ENCODE measurements around the gene SLC9A1. TPM values are rescaled to one million over a fixed set of nuclear protein-coding genes. Genes with fewer than 3 reads are reported as not detected.

The SLC9A1 gene
- total and polyA plus RNA-seq, 2 donors (not counting 1 experiment from before 2014, with no cell fraction given): 7.3 to 22.5 TPM

GRCh38 chr1:27099135-27099586 is 55.8 kb downstream of the SLC9A1 start:
- no peak for TF ChIP-seq CTCF (IDR thresholded peaks at IDR 0.05)
- no peak for TF ChIP-seq EZH2 (IDR thresholded peaks at IDR 0.05; ENCODE audit: borderline replicate concordance, insufficient read depth, low read depth, low read length, poor library complexity, severe bottlenecking)
- peak overlapping the region; percentile 52 to 57 for H3K27ac ChIP-seq (ENCODE audit: low read length in 2 of 2)
- H3K9me3 ChIP-seq (ENCODE audit: control extremely low read depth in 1 of 3, control insufficient read depth in 2 of 3, insufficient read depth in 1 of 3, low read length in 2 of 3): no peaks in the 10 kb centered on the region
- no peaks in the 10 kb centered on the region for H3K36me3 ChIP-seq (replicated peaks in 1 of 2; ENCODE audit: control extremely low read depth in 1 of 2, control insufficient read depth in 1 of 2, extremely low read depth in 1 of 2, insufficient read depth in 2 of 2, low read length in 1 of 2)
- no peak for DNase-seq
- Mint-ChIP-seq H3K27ac (peak overlapping the region; percentile 91), H3K4me3 (peak overlapping the region; percentile 69), H3K4me1 (peaks cover 23% of the 10 kb centered on the region), H3K9me3 (ENCODE audit: insufficient read depth) (no peaks in the 10 kb centered on the region), H3K27me3 (no peaks in the 10 kb centered on the region)
- no peaks in the 10 kb centered on the region for H3K27me3 ChIP-seq (replicated peaks in 1 of 4; ENCODE audit: control extremely low read depth in 1 of 4, control insufficient read depth in 3 of 4, insufficient read depth in 4 of 4, low read length in 3 of 4)
- ATAC-seq (ENCODE audit: low read depth): peak; percentile 37
- intact Hi-C loops (cut with micrococcal nuclease): loop anchor here (1.0 to 5.0 kb wide), 3 partner anchors 135 to 673 kb away; partner anchors contain the start of genes GPR3, STX12 and WDTC1
- peaks cover 12 to 28% of the 10 kb centered on the region in 2 donors for H3K4me1 ChIP-seq (ENCODE audit: control insufficient read depth in 2 of 2, insufficient read depth in 2 of 2, low read length in 2 of 2)
- 6% methylated on average over 3 of the region's 4 CpGs for WGBS (ENCODE audit: insufficient coverage)
- no peak overlapping the region for H3K4me3 ChIP-seq (ENCODE audit: control extremely low read depth in 1 of 5, extremely low read depth in 1 of 5, insufficient read depth in 1 of 5, low read depth in 2 of 5, low read length in 4 of 5)
- ChIA-PET POLR2A (interaction anchor here (0.7 kb wide), 1 partner anchor 62 kb away, joined by 3 read pairs; no protein-coding TSS in a partner anchor), CTCF (interaction anchor here (0.6 to 18.4 kb wide), 18 partner anchors 15 to 506 kb away, joined by 3 to 388 read pairs (median 4); partner anchors contain the start of genes SLC9A1 and WDTC1)
- H3K79me2 ChIP-seq (ENCODE audit: control insufficient read depth, insufficient read depth, low read length): no peaks in the 10 kb centered on the region
- no peaks in the 10 kb centered on the region for H4K20me1 ChIP-seq (ENCODE audit: control insufficient read depth, insufficient read depth, low read length, poor library complexity, severe bottlenecking)
- peak overlapping the region; percentile 14 for H3K4me2 ChIP-seq (replicated peaks; ENCODE audit: low read depth, low read length, poor library complexity, severe bottlenecking)
- H2AFZ ChIP-seq (ENCODE audit: insufficient read depth, low read depth, low read length, poor library complexity, severe bottlenecking): peak overlapping the region; percentile 11
- H3K9ac ChIP-seq (ENCODE audit: low read length): no peak overlapping the region

GRCh38 chr1:27098431-27099134 is 56.3 kb downstream of the SLC9A1 start:
- no peaks in the 10 kb centered on the region for H3K27me3 Mint-ChIP-seq
- H3K4me2 ChIP-seq (replicated peaks; ENCODE audit: low read depth, low read length, poor library complexity, severe bottlenecking): no peak overlapping the region
- H3K9me3 ChIP-seq (ENCODE audit: control extremely low read depth in 1 of 3, control insufficient read depth in 2 of 3, insufficient read depth in 1 of 3, low read length in 2 of 3): no peaks in the 10 kb centered on the region
- no peak for TF ChIP-seq CTCF (IDR thresholded peaks at IDR 0.05)
- no peak for TF ChIP-seq EZH2 (IDR thresholded peaks at IDR 0.05; ENCODE audit: borderline replicate concordance, insufficient read depth, low read depth, low read length, poor library complexity, severe bottlenecking)
- peaks cover 23% of the 10 kb centered on the region for H3K4me1 Mint-ChIP-seq
- no peaks in the 10 kb centered on the region for H3K9me3 Mint-ChIP-seq (ENCODE audit: insufficient read depth)
- ATAC-seq (ENCODE audit: low read depth) (no peak), DNase-seq (no peak)
- H4K20me1 ChIP-seq (ENCODE audit: control insufficient read depth, insufficient read depth, low read length, poor library complexity, severe bottlenecking): no peaks in the 10 kb centered on the region
- peak overlapping the region; percentile 69 for H3K4me3 Mint-ChIP-seq
- no peak overlapping the region for H3K4me3 ChIP-seq (ENCODE audit: control extremely low read depth in 1 of 5, extremely low read depth in 1 of 5, insufficient read depth in 1 of 5, low read depth in 2 of 5, low read length in 4 of 5)
- H3K27ac Mint-ChIP-seq: peak overlapping the region; percentile 91
- peak overlapping the region; percentile 52 to 57 for H3K27ac ChIP-seq (ENCODE audit: low read length in 2 of 2)
- no peaks in the 10 kb centered on the region for H3K27me3 ChIP-seq (replicated peaks in 1 of 4; ENCODE audit: control extremely low read depth in 1 of 4, control insufficient read depth in 3 of 4, insufficient read depth in 4 of 4, low read length in 3 of 4)
- no peaks in the 10 kb centered on the region for H3K36me3 ChIP-seq (replicated peaks in 1 of 2; ENCODE audit: control extremely low read depth in 1 of 2, control insufficient read depth in 1 of 2, extremely low read depth in 1 of 2, insufficient read depth in 2 of 2, low read length in 1 of 2)
- no peak overlapping the region for H2AFZ ChIP-seq (ENCODE audit: insufficient read depth, low read depth, low read length, poor library complexity, severe bottlenecking)
- intact Hi-C loops (cut with micrococcal nuclease): loop anchor here (1.0 to 5.0 kb wide), 3 partner anchors 136 to 674 kb away; partner anchors contain the start of genes GPR3, STX12 and WDTC1
- WGBS (ENCODE audit: insufficient coverage): 49% methylated on average over 12 of the region's 14 CpGs
- no peak overlapping the region for H3K9ac ChIP-seq (ENCODE audit: low read length)
- H3K4me1 ChIP-seq (ENCODE audit: control insufficient read depth in 2 of 2, insufficient read depth in 2 of 2, low read length in 2 of 2): peaks cover 12 to 28% of the 10 kb centered on the region in 2 donors
- CTCF ChIA-PET: interaction anchor here (0.5 to 18.4 kb wide), 16 partner anchors 9 to 351 kb away, joined by 3 to 388 read pairs (median 5); partner anchors contain the start of gene SLC9A1
- POLR2A ChIA-PET: no interaction called here
- no peaks in the 10 kb centered on the region for H3K79me2 ChIP-seq (ENCODE audit: control insufficient read depth, insufficient read depth, low read length)
